HUES64 (cell line): ENCODE results near the gene BFSP2.

Experiments used
- H3K27ac ChIP-seq: 2 replicates; pipeline ENCODE4 v1.7.0; 2013; ENCODE audit warnings: low read depth, low read length, inconsistent platforms
- H3K27me3 ChIP-seq: 2 replicates; pipeline ENCODE4 v1.6.1; 2013; ENCODE audit warnings: mild to moderate bottlenecking, low read length; ENCODE audit not compliant: insufficient read depth
- H3K36me3 ChIP-seq: 2 replicates; pipeline ENCODE4 v1.6.1; 2013; ENCODE audit warnings: mild to moderate bottlenecking, low read length; ENCODE audit not compliant: insufficient read depth
- H3K4me1 ChIP-seq: 2 replicates; pipeline ENCODE4 v1.6.1; 2013; ENCODE audit warnings: mild to moderate bottlenecking, low read length, moderate library complexity; ENCODE audit not compliant: insufficient read depth
- H3K4me3 ChIP-seq: 2 replicates; pipeline ENCODE4 v1.5.1; 2013; ENCODE audit warnings: mild to moderate bottlenecking, low read length, moderate library complexity
- H3K9ac ChIP-seq: 2 replicates; pipeline ENCODE4 v1.6.1; 2013; ENCODE audit warnings: mild to moderate bottlenecking, low read depth, low read length
- H3K9me3 ChIP-seq: 2 replicates; pipeline ENCODE4 v1.6.1; 2013; ENCODE audit warnings: low read depth, low read length; ENCODE audit not compliant: insufficient read depth
- WGBS: fragments of 150-250, 120-280 bp; methylation state at CpG from one replicate; pipeline ENCODE4 v1.1.7; 2013; ENCODE audit warnings: missing lambda C conversion rate; 5-methylcytosine and 5-hydroxymethylcytosine counted together

The BFSP2 gene

DNA sequence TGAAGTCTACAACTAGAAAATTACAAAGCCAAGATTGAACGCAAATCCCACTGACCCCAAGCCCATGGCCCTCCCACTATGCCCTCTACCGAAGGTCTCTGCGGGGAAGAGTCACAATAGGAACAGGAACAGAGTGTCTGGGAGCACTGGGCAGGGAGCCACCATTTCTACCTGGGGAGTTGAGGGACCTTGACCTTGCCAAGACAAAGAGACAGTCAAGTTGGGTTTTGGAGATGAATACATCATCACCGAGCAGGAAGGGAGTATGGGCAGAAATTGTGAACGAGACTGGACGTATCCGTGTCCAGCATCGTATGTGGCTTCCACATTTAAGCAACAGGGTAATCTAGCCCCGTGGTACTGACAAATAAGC lies 30.8 kb upstream of the BFSP2 start:
- Histone ChIP-seq H3K27me3 (no peaks in the 10 kb centered on the region), H3K9me3 (no peaks in the 10 kb centered on the region), H3K36me3 (no peaks in the 10 kb centered on the region), H3K9ac (no peak overlapping the region), H3K4me1 (0 out of 2 replicates have a peak, but pooled peaks cover 3% of the 10 kb centered on the region), H3K27ac (no peak overlapping the region), H3K4me3 (no peak overlapping the region)
- WGBS = 93% methylated on average over 9 of the region's 9 CpGs

DNA sequence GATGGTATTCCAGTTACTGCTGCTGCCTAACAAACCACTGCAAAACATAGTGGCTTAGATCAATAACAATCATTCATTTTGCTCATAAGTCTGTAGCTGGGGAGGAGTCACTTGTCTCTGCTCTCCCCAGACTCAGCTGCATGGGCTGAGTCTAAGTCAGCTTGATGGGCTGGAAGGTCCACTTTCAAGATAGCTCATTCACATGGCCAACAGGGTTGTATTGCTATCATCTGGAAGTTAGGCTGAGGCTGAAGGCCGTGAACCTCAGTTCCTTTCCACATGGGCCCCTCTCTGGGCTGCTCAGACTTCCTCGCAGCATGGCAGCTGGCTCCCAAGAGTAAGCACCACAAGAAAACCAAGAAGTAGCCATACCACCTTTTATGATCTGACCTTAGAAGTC lies 28.7 kb upstream of the BFSP2 start:
- peaks cover 21% of the 10 kb centered on the region for H3K4me1 ChIP-seq
- no peak overlapping the region for H3K4me3 ChIP-seq
- H3K27me3 ChIP-seq = no peaks in the 10 kb centered on the region
- no peaks in the 10 kb centered on the region for H3K36me3 ChIP-seq
- no peak overlapping the region for H3K9ac ChIP-seq
- no peak overlapping the region for H3K27ac ChIP-seq
- WGBS = 88% methylated on average over 2 of the region's 2 CpGs
- H3K9me3 ChIP-seq = no peaks in the 10 kb centered on the region

DNA sequence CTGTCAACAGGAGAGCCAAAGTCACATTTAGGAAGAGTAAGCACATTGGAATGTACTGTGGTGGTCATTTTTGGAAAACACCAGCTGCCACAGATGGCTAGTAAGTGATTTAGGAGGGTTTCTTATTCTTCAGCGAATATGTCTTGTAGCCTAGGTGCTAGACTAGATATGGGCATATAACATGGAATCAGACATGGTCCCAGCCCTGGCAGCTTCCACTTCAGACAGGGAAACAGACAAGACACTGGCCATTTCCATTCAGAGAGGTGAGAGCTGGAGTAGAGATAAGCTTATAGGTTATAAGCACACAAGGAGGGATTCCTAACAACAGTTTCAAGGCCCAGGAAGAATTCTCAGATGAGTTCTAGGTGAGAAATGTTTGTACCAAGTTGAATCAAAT lies 28.2 kb upstream of the BFSP2 start:
- Histone ChIP-seq H3K27me3 (no peaks in the 10 kb centered on the region), H3K9ac (no peak overlapping the region), H3K4me1 (peaks cover 21% of the 10 kb centered on the region), H3K9me3 (no peaks in the 10 kb centered on the region), H3K27ac (no peak overlapping the region), H3K4me3 (no peak overlapping the region), H3K36me3 (no peaks in the 10 kb centered on the region)
- 95% methylated on average over 1 of the region's 1 CpG for WGBS

DNA sequence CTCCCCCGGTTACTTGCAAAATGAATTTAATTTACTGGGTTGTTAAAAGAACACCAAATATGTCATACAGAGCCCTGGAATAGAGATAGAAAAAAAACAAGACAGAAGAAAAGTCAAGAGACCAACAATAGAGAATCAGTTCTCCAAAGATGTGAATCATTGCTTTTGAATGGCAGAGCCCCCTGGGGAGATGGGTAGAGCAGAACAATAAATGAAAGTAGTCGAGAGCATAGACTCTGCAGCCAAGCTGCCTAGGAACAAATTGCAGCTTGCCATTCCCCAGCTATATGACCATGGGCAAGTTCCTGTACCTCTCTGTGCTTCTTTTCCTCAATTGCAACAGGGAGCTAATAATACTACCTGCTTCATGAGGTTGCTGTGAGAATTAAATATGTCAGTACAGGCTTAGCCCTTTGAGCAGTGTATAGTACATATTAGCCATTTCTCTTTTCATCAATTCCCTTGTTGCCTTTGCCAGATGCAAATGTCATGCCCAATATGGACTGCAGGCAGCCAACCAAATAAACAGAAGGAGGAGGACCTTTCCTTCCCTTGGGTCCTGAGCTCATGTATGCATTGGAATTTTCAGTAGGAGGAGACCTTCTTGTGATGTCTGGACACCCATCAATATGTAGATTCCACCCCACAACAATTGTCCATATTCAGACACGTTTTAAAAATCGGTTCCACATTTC lies 25.0 kb upstream of the BFSP2 start:
- Histone ChIP-seq H3K4me1 (peaks cover 21% of the 10 kb centered on the region), H3K9ac (no peak overlapping the region), H3K4me3 (no peak overlapping the region), H3K27ac (no peak overlapping the region), H3K9me3 (no peaks in the 10 kb centered on the region), H3K36me3 (no peaks in the 10 kb centered on the region), H3K27me3 (no peaks in the 10 kb centered on the region)
- 66% methylated on average over 3 of the region's 4 CpGs for WGBS

DNA sequence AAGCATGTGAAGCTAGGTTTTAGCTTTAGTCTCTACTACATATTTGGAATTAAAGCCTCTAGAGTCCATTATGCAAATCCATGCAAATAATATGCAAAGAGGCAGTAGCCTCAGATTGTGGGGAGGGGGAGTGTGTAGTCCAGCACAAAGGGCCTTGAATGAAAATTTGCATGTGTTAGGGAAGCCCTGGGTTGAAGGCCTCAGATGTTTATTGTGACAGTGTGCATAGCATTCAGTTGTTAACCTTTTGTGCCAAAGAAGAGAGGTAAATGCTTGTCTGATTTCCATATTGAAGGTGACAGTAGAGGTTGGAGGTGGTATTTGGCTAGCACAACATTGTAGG lies 24.5 kb upstream of the BFSP2 start:
- Histone ChIP-seq H3K4me1 (peaks cover 21% of the 10 kb centered on the region), H3K36me3 (no peaks in the 10 kb centered on the region), H3K9ac (no peak overlapping the region), H3K27ac (no peak overlapping the region; the same call in 1 of the 2 replicates), H3K27me3 (no peaks in the 10 kb centered on the region), H3K4me3 (no peak overlapping the region), H3K9me3 (no peaks in the 10 kb centered on the region)

DNA sequence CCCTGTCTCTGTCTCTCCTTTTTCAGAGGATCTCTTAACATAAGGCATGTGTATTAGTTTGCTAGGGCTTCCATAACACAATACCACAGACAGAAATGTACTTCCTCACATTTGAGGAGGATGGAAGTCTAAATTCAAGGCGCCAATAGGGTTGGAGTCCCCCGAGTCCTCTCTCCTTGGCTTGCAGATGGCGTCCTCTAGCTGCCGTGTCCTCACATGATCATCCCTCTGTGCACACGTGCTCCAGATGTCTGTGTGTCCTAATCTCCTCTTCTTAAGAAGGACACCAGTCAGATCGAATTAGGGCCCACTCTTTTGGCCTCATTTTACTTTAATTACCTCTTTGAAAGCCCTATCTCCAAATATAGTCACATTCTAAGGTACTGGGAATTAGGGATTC lies 23.0 kb upstream of the BFSP2 start:
- Histone ChIP-seq H3K4me3 (no peak overlapping the region), H3K27me3 (no peaks in the 10 kb centered on the region), H3K36me3 (no peaks in the 10 kb centered on the region), H3K27ac (no peak overlapping the region), H3K4me1 (peaks cover 21% of the 10 kb centered on the region), H3K9me3 (no peaks in the 10 kb centered on the region), H3K9ac (no peak overlapping the region)
- 78% methylated on average over 6 of the region's 6 CpGs for WGBS

DNA sequence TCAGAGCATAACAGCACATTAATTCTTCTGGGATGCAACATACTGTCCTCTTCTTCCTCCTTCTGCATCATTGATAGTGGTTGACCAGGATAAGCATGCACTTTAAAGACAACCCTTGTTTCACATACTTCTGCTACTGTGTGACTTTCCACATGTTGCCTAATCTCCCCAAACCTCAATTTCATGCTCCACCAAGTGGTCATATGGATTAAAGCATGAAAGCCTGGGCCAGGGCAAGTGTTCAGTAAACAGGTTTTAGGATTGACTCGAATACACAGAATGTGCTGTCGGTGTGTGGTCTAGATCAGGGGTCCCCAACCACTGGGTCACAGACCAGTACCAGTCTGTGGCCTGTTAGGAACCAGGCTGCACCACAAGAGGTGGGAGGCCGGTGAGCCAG lies 22.5 kb upstream of the BFSP2 start:
- Histone ChIP-seq H3K27ac (no peak overlapping the region), H3K9ac (no peak overlapping the region), H3K4me1 (peaks cover 21% of the 10 kb centered on the region), H3K4me3 (no peak overlapping the region), H3K36me3 (no peaks in the 10 kb centered on the region), H3K27me3 (no peaks in the 10 kb centered on the region), H3K9me3 (no peaks in the 10 kb centered on the region)
- 90% methylated on average over 3 of the region's 3 CpGs for WGBS

DNA sequence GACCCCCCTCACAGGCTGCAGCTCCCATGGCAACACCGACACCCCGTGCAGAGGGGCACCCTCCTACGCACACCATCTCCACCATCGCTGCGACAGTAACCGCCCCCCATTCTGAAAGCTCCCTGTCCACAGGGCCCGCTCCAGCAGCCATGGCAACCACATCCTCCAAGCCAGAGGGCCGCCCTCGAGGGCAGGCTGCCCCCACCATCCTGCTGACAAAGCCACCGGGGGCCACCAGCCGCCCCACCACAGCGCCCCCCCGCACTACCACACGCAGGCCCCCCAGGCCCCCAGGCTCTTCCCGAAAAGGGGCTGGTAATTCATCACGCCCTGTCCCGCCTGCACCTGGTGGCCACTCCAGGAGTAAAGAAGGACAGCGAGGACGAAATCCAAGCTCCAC lies 19.9 kb upstream of the BFSP2 start:
- WGBS = 95% methylated on average over 19 of the region's 19 CpGs
- H3K27me3 ChIP-seq = no peaks in the 10 kb centered on the region

DNA sequence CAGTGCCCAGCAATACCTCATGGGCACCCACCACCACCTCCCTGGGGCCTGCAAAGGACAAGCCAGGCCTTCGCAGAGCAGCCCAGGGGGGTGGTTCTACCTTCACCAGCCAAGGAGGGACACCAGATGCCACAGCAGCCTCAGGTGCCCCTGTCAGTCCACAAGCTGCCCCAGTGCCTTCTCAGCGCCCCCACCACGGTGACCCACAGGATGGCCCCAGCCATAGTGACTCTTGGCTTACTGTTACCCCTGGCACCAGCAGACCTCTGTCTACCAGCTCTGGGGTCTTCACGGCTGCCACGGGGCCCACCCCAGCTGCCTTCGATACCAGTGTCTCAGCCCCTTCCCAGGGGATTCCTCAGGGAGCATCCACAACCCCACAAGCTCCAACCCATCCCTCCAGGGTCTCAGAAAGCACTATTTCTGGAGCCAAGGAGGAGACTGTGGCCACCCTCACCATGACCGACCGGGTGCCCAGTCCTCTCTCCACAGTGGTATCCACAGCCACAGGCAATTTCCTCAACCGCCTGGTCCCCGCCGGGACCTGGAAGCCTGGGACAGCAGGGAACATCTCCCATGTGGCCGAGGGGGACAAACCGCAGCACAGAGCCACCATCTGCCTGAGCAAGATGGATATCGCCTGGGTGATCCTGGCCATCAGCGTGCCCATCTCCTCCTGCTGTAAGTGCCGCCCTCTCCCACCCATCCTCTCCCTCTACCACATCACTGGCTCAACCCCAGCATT lies 19.2 kb upstream of the BFSP2 start:
- no peak overlapping the region for H3K9ac ChIP-seq
- H3K27me3 ChIP-seq = no peaks in the 10 kb centered on the region
- 95% methylated on average over 16 of the region's 16 CpGs for WGBS
- H3K9me3 ChIP-seq = no peaks in the 10 kb centered on the region
- no peaks in the 10 kb centered on the region for H3K36me3 ChIP-seq
- no peak overlapping the region for H3K4me3 ChIP-seq
- peaks cover 7% of the 10 kb centered on the region for H3K4me1 ChIP-seq
- H3K27ac ChIP-seq = no peak overlapping the region

More for the DNA sequence above, 19.9 kb upstream of the BFSP2 start:
- H3K4me3 ChIP-seq = no peak overlapping the region
- H3K9me3 ChIP-seq = no peaks in the 10 kb centered on the region
- H3K36me3 ChIP-seq = no peaks in the 10 kb centered on the region
- no peak overlapping the region for H3K9ac ChIP-seq
- H3K4me1 ChIP-seq = peaks cover 14% of the 10 kb centered on the region
- H3K27ac ChIP-seq = no peak overlapping the region

DNA sequence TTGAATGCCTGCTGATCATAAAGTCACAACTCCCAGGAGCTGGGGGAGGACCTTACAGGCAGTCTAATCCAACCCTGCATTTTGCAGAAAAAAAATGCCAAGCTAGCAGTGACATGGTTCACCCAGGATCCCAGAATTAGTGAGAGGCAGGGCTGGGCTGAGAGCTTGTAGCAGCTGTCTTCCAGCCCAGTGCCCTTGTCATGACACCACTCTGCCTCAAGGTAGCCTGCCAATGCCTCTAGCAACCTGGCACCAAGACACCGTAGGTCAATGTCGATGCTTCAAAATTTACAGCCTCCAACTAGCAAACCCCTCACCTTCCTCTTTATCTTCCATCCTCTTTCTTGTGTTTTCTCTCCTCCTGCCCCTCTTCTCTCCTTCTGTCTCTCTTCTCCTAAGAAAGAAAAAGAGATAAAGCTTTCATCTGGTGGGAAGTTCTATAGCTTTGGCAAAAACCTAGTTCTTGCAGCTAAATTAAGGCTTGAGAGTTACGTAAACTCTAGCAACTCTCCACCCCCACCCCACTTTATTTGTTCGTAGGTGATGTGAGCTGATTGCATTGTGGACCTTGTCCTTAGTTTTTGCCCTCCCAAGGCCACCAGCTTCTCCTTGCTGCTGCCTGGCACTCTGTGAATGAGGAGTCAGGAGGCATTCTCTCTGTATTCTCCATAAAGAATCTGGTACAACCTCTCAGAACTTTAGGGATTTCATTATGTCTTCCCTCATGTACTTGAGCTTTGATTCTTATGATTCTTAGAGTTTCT lies 18.3 kb upstream of the BFSP2 start:
- H3K36me3 ChIP-seq = no peaks in the 10 kb centered on the region
- no peak overlapping the region for H3K27ac ChIP-seq
- 62% methylated on average over 3 of the region's 4 CpGs for WGBS
- H3K9me3 ChIP-seq = no peaks in the 10 kb centered on the region
- H3K4me3 ChIP-seq = no peak overlapping the region
- no peaks in the 10 kb centered on the region for H3K27me3 ChIP-seq
- no peak overlapping the region for H3K9ac ChIP-seq
- 0 out of 2 replicates have a peak, but pooled peaks cover 2% of the 10 kb centered on the region for H3K4me1 ChIP-seq

DNA sequence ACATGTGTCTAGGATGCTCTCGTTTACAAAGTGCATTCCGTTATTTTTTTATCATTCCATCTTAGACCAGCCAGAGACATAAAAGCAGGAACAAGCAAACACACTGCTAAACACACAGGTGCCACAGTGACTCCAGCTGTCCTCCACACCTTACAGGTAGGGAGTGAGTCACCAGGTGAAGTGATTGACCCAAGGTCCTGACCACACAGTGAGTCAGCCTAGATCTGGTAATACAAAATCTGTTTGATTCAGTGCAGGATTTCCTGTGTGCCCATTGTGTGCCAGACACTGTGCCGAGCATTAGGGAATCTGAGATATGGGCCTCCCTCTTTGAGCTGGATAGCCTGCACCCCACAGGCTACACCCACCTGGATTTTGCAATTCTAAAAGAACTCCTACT lies 16.7 kb upstream of the BFSP2 start:
- Histone ChIP-seq H3K27ac (no peak overlapping the region), H3K36me3 (no peaks in the 10 kb centered on the region), H3K9ac (no peak overlapping the region), H3K4me1 (0 out of 2 replicates have a peak, but pooled peaks cover 2% of the 10 kb centered on the region), H3K27me3 (no peaks in the 10 kb centered on the region), H3K4me3 (no peak overlapping the region), H3K9me3 (no peaks in the 10 kb centered on the region)
- 91% methylated on average over 3 of the region's 3 CpGs for WGBS
